ENCODE results near the gene PKHD1.

The PKHD1 gene

DNA sequence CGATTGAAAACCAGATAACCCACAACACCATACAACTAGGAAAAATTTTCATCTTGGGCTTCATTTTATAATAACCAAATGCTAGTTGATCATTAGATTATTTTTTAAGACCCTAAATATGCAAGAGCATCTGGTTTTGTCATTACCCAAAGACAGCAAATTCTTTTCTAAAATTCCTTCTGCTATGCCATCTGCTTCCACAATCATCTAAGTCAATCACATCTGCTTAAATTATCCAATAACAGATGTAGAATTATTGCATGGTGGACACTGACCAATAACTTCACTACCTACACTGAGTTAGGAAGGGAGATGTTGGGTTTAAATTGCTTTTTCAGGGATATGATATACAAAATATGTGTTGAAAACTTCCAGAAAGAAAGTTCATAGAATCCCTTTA, 41.9 kb downstream of the PKHD1 start:
- Histone ChIP-seq H3K4me1 (ENCODE audit: insufficient read depth, low read length) (peaks cover 5% of the 10 kb centered on the region; the same call in 1 of the 2 replicates), H3K36me3 (ENCODE audit: insufficient read depth, low read length) (no peaks in the 10 kb centered on the region)

DNA sequence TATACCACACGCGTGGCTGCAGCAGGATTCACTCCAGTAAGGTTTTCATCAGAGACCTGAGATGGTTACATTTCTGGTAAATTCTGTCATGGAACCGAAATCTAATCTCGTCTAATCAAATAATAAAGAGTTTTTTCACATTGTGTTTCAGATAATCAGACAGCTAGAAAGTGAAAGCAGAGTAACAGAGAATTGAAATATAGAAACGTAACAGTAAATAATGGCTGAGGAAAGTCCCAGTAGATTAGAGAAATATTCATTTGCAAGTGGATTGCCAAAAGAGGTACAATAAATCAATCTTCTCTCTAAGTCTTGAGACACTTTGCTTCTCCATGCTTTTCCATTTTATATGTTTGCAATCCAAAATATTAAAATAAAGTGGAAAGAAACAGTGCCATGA, 42.4 kb downstream of the PKHD1 start:
- peaks cover 5% of the 10 kb centered on the region; the same call in 1 of the 2 replicates for H3K4me1 ChIP-seq (ENCODE audit: insufficient read depth, low read length)
- no peaks in the 10 kb centered on the region for H3K36me3 ChIP-seq (ENCODE audit: insufficient read depth, low read length)
- no peak overlapping the region for H3K9ac ChIP-seq (ENCODE audit: low read depth, low read length)
- no peaks in the 10 kb centered on the region for H3K9me3 ChIP-seq (ENCODE audit: control insufficient read depth, insufficient read depth, low read length)

More for the DNA sequence above, 41.9 kb downstream of the PKHD1 start:
- no peaks in the 10 kb centered on the region for H3K9me3 ChIP-seq (ENCODE audit: control insufficient read depth, insufficient read depth, low read length)
- H3K9ac ChIP-seq (ENCODE audit: low read depth, low read length): no peak overlapping the region

DNA sequence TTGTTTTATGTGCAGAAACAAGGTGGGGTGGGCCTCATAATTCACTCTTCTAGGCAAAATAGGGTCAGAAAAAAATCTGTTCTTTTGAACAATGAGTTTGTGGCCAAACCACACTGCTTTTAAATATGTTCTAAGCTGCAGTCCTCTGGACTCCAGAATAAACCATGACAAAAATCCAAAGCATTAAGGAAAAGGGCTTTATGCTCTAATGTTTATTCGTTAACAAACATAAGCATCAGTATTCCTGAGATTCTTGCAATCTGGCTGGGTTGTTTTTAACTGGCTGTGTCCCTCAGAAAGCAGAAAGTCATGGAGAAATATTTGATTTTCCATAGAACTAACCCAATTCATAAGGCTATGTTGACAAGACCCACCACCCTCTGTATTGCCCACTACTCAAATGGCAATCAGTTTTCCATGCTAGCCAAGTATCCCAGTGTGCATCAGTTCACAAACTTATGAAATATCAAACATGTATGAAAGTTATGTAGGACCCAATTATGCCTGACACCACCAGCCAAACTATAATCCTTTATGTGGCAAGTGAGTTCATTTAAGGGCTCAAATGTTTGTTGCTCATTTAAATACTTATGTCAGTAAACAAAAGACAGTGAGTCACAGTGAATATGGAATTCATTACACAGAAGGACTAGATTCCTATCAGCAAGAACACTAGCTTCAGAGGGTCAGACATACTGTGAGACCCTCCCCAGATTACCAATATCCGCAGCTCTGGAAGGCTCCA, 45.1 kb downstream of the PKHD1 start:
- Histone ChIP-seq H3K9me3 (ENCODE audit: control insufficient read depth, insufficient read depth, low read length) (no peaks in the 10 kb centered on the region), H3K9ac (ENCODE audit: low read depth, low read length) (no peak overlapping the region), H3K4me1 (ENCODE audit: insufficient read depth, low read length) (no peaks in the 10 kb centered on the region), H3K36me3 (ENCODE audit: insufficient read depth, low read length) (no peaks in the 10 kb centered on the region)

DNA sequence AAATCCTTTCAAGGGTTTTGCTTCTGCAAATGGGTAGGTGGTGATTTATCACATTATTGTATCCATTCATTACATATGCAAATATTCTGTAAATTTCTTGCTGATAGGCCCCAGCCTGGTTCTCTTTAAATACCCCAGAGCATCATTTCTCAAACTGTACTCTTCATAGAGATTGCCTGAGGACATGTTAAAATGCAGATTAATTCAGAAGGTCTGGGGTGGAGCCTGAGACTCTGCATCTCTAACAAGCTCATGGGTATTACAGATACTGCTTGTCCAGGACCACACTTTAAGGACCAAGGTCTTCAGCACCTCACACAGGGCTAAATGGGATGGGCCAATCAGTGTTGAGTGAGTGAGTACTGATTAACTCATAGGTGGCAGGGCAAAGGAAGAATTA, 46.3 kb downstream of the PKHD1 start:
- Histone ChIP-seq H3K9ac (ENCODE audit: low read depth, low read length) (no peak overlapping the region), H3K9me3 (ENCODE audit: control insufficient read depth, insufficient read depth, low read length) (no peaks in the 10 kb centered on the region), H3K4me1 (ENCODE audit: insufficient read depth, low read length) (no peaks in the 10 kb centered on the region), H3K36me3 (ENCODE audit: insufficient read depth, low read length) (no peaks in the 10 kb centered on the region)

DNA sequence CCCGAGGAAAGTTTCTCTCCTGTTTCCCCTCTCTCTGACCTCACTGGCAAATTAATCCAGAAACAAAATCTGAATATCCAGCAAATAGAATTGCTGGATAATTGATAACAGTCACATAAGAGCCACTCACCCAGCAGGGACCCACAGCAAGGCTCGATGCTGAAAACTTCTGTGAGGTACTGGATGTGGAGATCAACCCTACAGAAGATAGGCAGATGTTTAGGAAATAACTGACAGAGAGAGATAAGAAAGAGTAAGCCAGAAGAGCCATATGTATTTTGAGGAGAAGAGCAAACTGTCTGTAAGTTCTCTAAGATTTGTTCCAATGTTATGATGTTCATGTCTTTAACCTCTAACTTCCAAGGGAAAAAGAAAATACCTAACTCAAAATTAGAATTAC, 59.7 kb downstream of the PKHD1 start:
- no peaks in the 10 kb centered on the region for H3K4me1 ChIP-seq (ENCODE audit: insufficient read depth, low read length)
- no peaks in the 10 kb centered on the region for H3K36me3 ChIP-seq (ENCODE audit: insufficient read depth, low read length)
- no peaks in the 10 kb centered on the region; the same call in 1 of the 2 replicates for H3K9me3 ChIP-seq (ENCODE audit: control insufficient read depth, insufficient read depth, low read length)
- H3K9ac ChIP-seq (ENCODE audit: low read depth, low read length): no peak overlapping the region

DNA sequence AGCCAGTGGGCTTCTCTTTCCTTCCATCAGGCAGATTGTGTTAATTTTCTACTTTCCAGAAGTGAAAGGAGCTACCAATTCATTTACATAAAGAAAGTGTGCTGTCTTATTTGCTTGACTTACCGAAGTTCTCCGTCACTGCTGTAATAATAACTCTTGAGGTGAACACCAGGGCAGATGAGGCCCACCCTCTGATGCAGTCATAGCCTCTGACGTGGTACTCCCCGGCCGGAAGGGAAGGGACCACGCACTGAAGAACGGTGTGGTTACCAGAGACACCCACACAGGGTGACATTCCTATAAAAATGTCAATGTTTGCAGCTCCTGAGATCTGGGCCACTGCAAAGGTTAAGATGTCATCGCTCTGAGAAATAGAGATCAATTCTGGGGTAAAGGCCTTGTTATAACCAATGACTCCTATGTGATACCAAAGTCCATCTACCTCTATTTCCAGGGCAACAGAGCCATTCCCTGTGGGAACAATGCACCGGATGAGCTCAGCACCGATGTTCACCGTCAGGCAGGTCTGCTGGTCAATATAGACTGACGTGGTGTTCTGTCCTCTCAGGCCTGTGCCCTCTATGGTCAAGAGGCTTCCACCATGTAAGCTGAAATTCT, 62.9 kb downstream of the PKHD1 start:
- no peaks in the 10 kb centered on the region for H3K9me3 ChIP-seq (ENCODE audit: control insufficient read depth, insufficient read depth, low read length)
- H3K4me1 ChIP-seq (ENCODE audit: insufficient read depth, low read length): peaks cover 9% of the 10 kb centered on the region; the same call in 1 of the 2 replicates
- H3K9ac ChIP-seq (ENCODE audit: low read depth, low read length): no peak overlapping the region
- H3K36me3 ChIP-seq (ENCODE audit: insufficient read depth, low read length): no peaks in the 10 kb centered on the region

DNA sequence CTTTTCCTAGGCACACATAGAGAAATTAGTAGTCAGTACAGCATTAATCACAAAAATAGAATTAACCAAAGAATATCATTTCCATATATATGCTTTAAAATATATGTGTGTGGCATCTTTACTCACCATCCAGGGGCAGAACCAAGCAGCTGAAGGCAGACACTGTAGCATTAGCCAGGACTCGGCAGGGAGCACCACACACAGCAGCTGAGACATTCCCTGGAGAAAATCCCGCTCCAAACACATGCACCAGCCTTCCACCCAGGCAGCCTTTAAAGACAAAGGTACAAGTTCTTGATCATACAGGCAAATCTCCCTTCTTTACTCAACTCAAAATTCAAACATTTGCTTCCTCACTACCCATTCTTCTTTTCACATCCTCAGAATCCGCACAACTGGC, 64.7 kb downstream of the PKHD1 start:
- H3K4me1 ChIP-seq (ENCODE audit: insufficient read depth, low read length): peaks cover 9% of the 10 kb centered on the region; the same call in 1 of the 2 replicates
- no peak overlapping the region for H3K9ac ChIP-seq (ENCODE audit: low read depth, low read length)
- H3K9me3 ChIP-seq (ENCODE audit: control insufficient read depth, insufficient read depth, low read length): no peaks in the 10 kb centered on the region
- H3K36me3 ChIP-seq (ENCODE audit: insufficient read depth, low read length): no peaks in the 10 kb centered on the region

DNA sequence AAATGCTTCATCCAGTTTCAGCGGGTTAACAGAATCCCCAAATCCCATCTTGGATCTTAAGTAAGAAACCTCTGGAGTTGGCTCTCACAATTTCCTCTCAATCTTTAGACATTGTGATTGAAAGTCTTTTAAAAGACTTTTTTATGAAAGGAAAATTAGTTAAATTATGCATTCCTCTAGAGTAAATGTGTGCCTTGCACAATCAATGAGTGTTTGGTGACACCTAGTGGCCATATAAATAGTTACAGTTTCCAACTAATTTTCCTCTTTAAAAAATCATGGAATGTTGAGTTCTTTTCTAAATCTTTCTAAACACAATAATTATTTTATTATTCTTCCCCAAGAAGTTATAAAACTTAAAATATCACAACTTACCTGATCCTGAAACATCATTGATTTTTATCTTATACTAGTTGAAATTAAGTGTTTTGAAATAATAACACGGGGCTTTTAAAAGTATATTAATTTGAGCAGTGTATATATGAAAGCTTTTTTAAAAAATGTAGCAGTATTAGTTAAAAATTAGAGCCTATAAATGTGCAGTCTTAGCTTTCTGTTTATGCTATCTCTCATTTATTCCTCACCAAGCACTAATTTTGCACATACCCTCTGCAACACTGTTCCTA, 66.4 kb downstream of the PKHD1 start:
- Histone ChIP-seq H3K9me3 (ENCODE audit: control insufficient read depth, insufficient read depth, low read length) (no peaks in the 10 kb centered on the region), H3K4me1 (ENCODE audit: insufficient read depth, low read length) (peaks cover 9% of the 10 kb centered on the region; the same call in 1 of the 2 replicates), H3K9ac (ENCODE audit: low read depth, low read length) (no peak overlapping the region), H3K36me3 (ENCODE audit: insufficient read depth, low read length) (no peaks in the 10 kb centered on the region)

DNA sequence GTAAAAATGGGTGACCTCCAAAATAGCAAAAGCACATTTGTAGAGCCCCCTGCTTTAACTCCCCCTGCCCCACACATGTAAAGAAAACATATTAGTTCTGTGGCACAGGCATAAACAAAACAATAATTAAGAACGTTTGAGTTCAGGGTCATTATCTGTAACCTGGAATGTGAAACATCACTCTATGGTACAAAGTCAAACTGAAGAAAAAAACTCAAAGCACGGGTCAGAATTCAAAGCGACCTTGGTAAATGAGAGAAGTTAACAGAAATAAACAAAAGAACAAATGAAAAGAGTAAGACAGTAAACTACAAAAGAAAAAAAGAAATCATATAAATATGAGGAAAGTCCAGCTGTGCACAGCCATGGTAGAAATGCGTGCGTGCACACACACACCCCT, 67.5 kb downstream of the PKHD1 start:
- no peak overlapping the region for H3K9ac ChIP-seq (ENCODE audit: low read depth, low read length)
- peaks cover 9% of the 10 kb centered on the region; the same call in 1 of the 2 replicates for H3K4me1 ChIP-seq (ENCODE audit: insufficient read depth, low read length)
- H3K36me3 ChIP-seq (ENCODE audit: insufficient read depth, low read length): no peaks in the 10 kb centered on the region
- H3K9me3 ChIP-seq (ENCODE audit: control insufficient read depth, insufficient read depth, low read length): no peaks in the 10 kb centered on the region

DNA sequence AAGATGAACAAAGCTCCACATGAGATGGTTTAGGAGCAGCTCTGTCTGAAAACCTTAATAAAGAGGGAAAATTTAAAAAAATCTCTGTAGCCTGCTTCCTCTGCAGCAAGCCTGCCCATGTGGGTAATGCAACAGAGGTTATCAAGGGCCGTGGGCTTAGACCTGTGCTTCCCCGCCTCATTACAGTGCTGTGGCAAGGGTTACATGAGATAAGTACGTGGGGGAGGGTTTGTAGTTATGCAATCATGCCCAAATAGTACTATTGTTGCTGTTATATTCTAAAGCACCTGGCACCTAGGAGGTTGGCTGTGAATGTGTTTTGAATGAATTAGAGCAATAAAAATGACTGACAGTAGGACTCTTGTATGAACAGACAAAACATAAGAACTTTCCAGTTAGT, 68.3 kb downstream of the PKHD1 start:
- H3K36me3 ChIP-seq (ENCODE audit: insufficient read depth, low read length): no peaks in the 10 kb centered on the region
- no peak overlapping the region for H3K9ac ChIP-seq (ENCODE audit: low read depth, low read length)
- H3K9me3 ChIP-seq (ENCODE audit: control insufficient read depth, insufficient read depth, low read length): no peaks in the 10 kb centered on the region
- peaks cover 9% of the 10 kb centered on the region; the same call in 1 of the 2 replicates for H3K4me1 ChIP-seq (ENCODE audit: insufficient read depth, low read length)

DNA sequence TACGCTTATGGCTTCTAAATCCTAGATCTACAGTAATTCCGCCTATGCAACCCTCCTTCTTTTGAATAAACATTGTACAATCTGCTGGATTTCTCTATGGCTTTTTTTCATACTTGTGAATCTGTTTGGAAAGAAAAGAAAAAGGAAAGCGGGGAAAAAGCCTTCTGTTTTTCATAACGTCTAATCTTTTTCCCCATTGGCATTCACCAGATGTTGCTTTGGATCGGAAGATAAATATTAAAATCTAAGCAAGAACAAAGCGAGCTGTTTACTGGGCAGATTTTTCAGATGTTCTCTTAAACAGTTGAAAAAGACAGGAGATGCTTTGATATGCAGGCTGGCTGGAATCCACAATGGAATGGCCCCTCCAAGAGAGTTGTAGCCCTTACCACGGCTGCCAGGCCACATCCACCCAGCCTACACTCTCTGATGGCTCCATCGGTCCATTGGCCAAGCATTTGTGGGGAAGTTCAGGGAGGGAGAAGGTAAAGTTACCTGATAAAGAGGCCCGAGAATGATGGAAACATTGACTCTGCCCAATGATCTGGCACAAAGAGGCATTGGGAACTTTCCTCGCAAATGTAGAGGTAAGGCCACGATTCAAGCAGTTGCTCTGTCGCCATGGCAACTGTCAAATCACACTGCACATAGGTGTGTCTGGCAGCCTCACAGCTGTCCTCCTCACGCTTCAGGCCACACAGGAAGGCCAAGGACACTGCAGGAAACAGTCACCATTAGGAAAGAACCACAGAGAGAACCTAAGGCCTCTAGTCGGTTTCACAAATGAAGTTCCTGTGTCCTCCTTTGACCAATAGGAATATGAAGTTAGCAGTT, 70.3 kb downstream of the PKHD1 start:
- Histone ChIP-seq H3K9me3 (ENCODE audit: control insufficient read depth, insufficient read depth, low read length) (no peaks in the 10 kb centered on the region), H3K9ac (ENCODE audit: low read depth, low read length) (no peak overlapping the region), H3K4me1 (ENCODE audit: insufficient read depth, low read length) (peaks cover 9% of the 10 kb centered on the region; the same call in 1 of the 2 replicates), H3K36me3 (ENCODE audit: insufficient read depth, low read length) (no peaks in the 10 kb centered on the region)

DNA sequence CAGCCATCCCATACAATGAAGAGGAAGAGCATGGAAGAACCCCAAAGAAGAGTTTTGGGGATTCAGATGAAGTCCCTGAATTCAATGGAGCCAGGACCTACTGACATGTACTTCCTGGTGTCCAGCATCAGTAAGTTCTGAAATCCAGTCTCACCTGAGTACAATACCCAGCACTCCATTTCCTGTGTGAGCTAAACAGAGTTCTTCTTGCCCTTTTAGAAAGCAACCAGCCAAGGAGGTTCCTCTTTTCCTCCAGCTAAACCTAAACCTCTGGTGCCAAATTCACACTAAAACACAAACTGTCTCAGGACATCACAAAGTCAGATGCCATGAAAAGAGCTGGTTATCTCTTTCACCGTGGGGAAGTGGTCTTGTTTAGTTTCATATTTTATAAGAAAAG, 71.5 kb downstream of the PKHD1 start:
- Histone ChIP-seq H3K9ac (ENCODE audit: low read depth, low read length) (no peak overlapping the region), H3K9me3 (ENCODE audit: control insufficient read depth, insufficient read depth, low read length) (no peaks in the 10 kb centered on the region), H3K36me3 (ENCODE audit: insufficient read depth, low read length) (no peaks in the 10 kb centered on the region), H3K4me1 (ENCODE audit: insufficient read depth, low read length) (no peaks in the 10 kb centered on the region)

DNA sequence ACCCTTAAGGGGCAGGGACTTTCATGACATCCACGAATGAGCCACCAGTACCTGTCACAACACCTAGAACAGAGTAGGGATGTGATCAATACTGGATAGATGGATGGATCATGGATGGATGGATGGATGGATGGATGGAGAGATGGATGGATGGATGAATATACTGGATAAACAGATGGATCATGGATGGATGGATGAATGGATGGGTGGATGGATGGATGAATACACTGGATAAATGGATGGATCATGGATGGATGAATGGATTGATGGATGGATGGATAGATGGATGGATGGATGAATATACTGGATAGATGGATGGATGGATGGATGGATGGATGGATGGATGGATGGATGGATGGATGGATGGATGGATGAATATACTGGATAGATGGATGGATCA, 73.0 kb downstream of the PKHD1 start:
- H3K9me3 ChIP-seq (ENCODE audit: control insufficient read depth, insufficient read depth, low read length): no peaks in the 10 kb centered on the region
- no peaks in the 10 kb centered on the region for H3K36me3 ChIP-seq (ENCODE audit: insufficient read depth, low read length)
- no peaks in the 10 kb centered on the region for H3K4me1 ChIP-seq (ENCODE audit: insufficient read depth, low read length)
- no peak overlapping the region for H3K9ac ChIP-seq (ENCODE audit: low read depth, low read length)

DNA sequence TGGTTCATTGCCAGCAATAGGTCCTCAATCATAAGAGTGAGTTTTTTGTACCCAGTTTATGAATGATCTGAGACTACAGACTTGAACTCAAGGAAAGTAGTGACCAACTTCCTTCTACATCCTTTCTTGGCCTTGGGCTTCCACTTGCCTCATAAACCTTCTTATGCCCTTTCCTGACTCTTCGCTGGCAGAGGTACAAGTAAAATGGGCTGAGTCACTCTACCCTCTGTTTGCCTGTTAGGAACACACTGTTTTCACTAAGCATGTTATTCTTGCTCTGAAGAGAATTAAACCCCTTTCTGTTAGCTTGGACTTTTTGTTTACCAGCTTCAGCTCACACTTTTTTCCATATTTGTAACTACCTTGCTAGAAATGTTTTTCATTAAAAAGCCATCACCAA, 74.4 kb downstream of the PKHD1 start:
- Histone ChIP-seq H3K9ac (ENCODE audit: low read depth, low read length) (no peak overlapping the region), H3K4me1 (ENCODE audit: insufficient read depth, low read length) (no peaks in the 10 kb centered on the region), H3K9me3 (ENCODE audit: control insufficient read depth, insufficient read depth, low read length) (no peaks in the 10 kb centered on the region), H3K36me3 (ENCODE audit: insufficient read depth, low read length) (no peaks in the 10 kb centered on the region)
